Kidney (tissue), 14 donors: ENCODE data around the gene SLC26A1. TPM values are rescaled to one million over a fixed set of nuclear protein-coding genes. Genes with fewer than 3 reads are reported as not detected.

Experiments used
- DNase-seq, 5 donors: peaks; one replicate each; pipeline ENCODE4 v3.0.0-alpha.2; 2013 to 2020
- FAIRE-seq: peaks from 2 replicates; lab custom pipeline; 2012; peaks lifted over from hg19 to GRCh38; lab: Jason Lieb, UNC
- H3K27ac ChIP-seq, 2 donors: one replicate each; pipeline ENCODE4 v1.7.0; 2013; ENCODE audit warnings: low read depth in 2 of 2, low read length in 2 of 2, inconsistent platforms in 1 of 2
- H3K27me3 ChIP-seq: one replicate; pipeline ENCODE4 v1.7.1; 2013; ENCODE audit warnings: low read length, inconsistent platforms; ENCODE audit not compliant: control insufficient read depth, insufficient read depth
- H3K36me3 ChIP-seq, 3 donors: one replicate each; pipeline versions ENCODE4 v1.7.0 to v1.7.1; 2013; ENCODE audit warnings: low read length in 3 of 3, control low read depth in 1 of 3, inconsistent platforms in 1 of 3; ENCODE audit not compliant: insufficient read depth in 3 of 3, control insufficient read depth in 2 of 3
- H3K4me1 ChIP-seq, 3 donors: one replicate each; pipeline versions ENCODE4 v1.7.0 to v1.7.1; 2013; ENCODE audit warnings: low read length in 3 of 3, inconsistent platforms in 1 of 3, low read depth in 1 of 3; ENCODE audit not compliant: control insufficient read depth in 2 of 3, insufficient read depth in 2 of 3
- H3K4me3 ChIP-seq, 3 donors: one replicate each; pipeline versions ENCODE4 v1.7.0 to v1.8.1; 2013; ENCODE audit warnings: low read length in 3 of 3, control low read depth in 1 of 3, inconsistent platforms in 1 of 3
- H3K9ac ChIP-seq, 3 donors: one replicate each; pipeline versions ENCODE4 v1.7.0 to v1.7.1; 2013; ENCODE audit warnings: low read length in 3 of 3, control low read depth in 1 of 3, inconsistent platforms in 1 of 3
- H3K9me3 ChIP-seq, 3 donors: one replicate each; pipeline versions ENCODE4 v1.7.0 to v1.7.1; 2013; ENCODE audit warnings: low read length in 3 of 3, control low read depth in 1 of 3, inconsistent platforms in 1 of 3; ENCODE audit not compliant: control insufficient read depth in 2 of 3, insufficient read depth in 1 of 3
- CTCF ChIP-seq: IDR thresholded peaks from 3 replicates; pipeline ENCODE4 v1.5.1; 2012; ENCODE audit warnings: mild to moderate bottlenecking, moderate library complexity, borderline replicate concordance; ENCODE audit not compliant: insufficient read depth; ENCODE audit errors: extremely low read depth
- intact Hi-C: fragments of 100-400 bp; cut with DNase I; formaldehyde crosslinking; loops from one replicate; pipeline ENCODE4 v1.11.1; 2022
- polyA plus RNA-seq: library from polyadenylated mRNA; stranded (reverse); fragments of 350-450 nt; fragmentation: Illumina TruSeq; extraction: RNeasy Lipid Tissue Mini Kit (QIAGEN cat#74804); gene quantifications from one replicate; pipeline ENCODE4 v1.2.3, GENCODE V29; 2014; ENCODE audit warnings: low read depth, low replicate concordance; ENCODE audit not compliant: insufficient read depth
- total RNA-seq: library from RNA; stranded (reverse); fragmentation: NEBNext Ultra II Directional; extraction: Animal tissue kit (Norgen Biotek cat#: 25700); gene quantifications from one replicate; pipeline ENCODE4 v1.2.1, GENCODE V29; 2021
- donor health status: control.
- donor health status: control.
- donor health status: control.
- donor health status: control.
- donor health status: control.
- donor health status: DM: yes; HTN: yes; CAD: no.
- donor health status: Normal renal cell carcinoma (clear cell type).

SLC26A1 gene
- total and polyA plus RNA-seq, 2 donors from 2014 or later = 2.9 to 10.2 TPM

- FAIRE-seq = no peak
- Histone ChIP-seq H3K27ac (no peak overlapping the region), H3K4me1 (peaks cover 0 to 11% (median 0%) of the 10 kb centered on the region in 3 donors), H3K36me3 (no peaks in the 10 kb centered on the region), H3K4me3 (no peak overlapping the region), H3K9ac (no peak overlapping the region), H3K9me3 (no peaks in the 10 kb centered on the region), H3K27me3 (peaks cover 13% of the 10 kb centered on the region)
- intact Hi-C loops = no loop called here
- DNase-seq = no peak
- no peak for TF ChIP-seq CTCF
These were observed 11.6 kb upstream of the SLC26A1 start for GRCh38 chr4:1004557-1005485.

DNA sequence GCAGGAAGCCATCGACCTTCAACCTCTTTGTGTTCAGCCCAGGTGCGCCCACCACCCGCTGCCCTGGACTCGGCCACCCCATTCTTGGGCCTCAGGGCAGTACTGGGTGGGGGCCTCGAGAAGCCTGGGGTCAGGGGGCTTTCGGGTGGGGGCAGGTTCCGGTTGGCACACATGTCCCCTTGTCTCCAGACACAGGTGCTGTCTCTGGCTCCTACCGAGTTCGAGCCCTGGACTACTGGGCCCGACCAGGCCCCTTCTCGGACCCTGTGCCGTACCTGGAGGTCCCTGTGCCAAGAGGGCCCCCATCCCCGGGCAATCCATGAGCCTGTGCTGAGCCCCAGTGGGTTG is 10.8 kb upstream of the SLC26A1 start:
- Histone ChIP-seq H3K4me1 (peaks cover 0 to 9% (median 0%) of the 10 kb centered on the region in 3 donors), H3K27me3 (peaks cover 13% of the 10 kb centered on the region), H3K9me3 (no peaks in the 10 kb centered on the region), H3K9ac (no peak overlapping the region), H3K36me3 (no peaks in the 10 kb centered on the region), H3K4me3 (no peak overlapping the region), H3K27ac (no peak overlapping the region)
- TF ChIP-seq CTCF = no peak
- no peak for FAIRE-seq
- no peak for DNase-seq
- intact Hi-C loops = no loop called here

GRCh38 chr4:1003271-1004070 is 10.3 kb upstream of the SLC26A1 start:
- no peak overlapping the region for H3K27ac ChIP-seq
- TF ChIP-seq CTCF = no peak
- H3K4me3 ChIP-seq = no peak overlapping the region
- peaks cover 0 to 6% (median 0%) of the 10 kb centered on the region in 3 donors for H3K4me1 ChIP-seq
- no peak overlapping the region for H3K9ac ChIP-seq
- no peak for FAIRE-seq
- no peaks in the 10 kb centered on the region for H3K36me3 ChIP-seq
- DNase-seq = no peak
- peaks cover 12% of the 10 kb centered on the region for H3K27me3 ChIP-seq
- no peaks in the 10 kb centered on the region for H3K9me3 ChIP-seq
- intact Hi-C loops = no loop called here
